Esophagus mucosa (tissue), 1 donor: ENCODE measurements around the gene TMC1. TPM values are rescaled to one million over a fixed set of nuclear protein-coding genes. Genes with fewer than 3 reads are reported as not detected.

Experiments
- ATAC-seq: fragments of 200-7000 bp; cut with Tn5 transposase; one replicate; pipeline ENCODE4 v1.9.1; 2020
- total RNA-seq: library from RNA; stranded (reverse); gene quantifications from one replicate; pipeline ENCODE4 v1.2.4, GENCODE V29; 2023
- donor health status: DM: yes; HTN: yes; CAD: no.

The TMC1 gene
- total RNA-seq, 1 donor from 2014 or later: 3.3 TPM

GRCh38 chr9:72618811-72619210, 97.4 kb downstream of the TMC1 start:
- no peak for ATAC-seq

DNA sequence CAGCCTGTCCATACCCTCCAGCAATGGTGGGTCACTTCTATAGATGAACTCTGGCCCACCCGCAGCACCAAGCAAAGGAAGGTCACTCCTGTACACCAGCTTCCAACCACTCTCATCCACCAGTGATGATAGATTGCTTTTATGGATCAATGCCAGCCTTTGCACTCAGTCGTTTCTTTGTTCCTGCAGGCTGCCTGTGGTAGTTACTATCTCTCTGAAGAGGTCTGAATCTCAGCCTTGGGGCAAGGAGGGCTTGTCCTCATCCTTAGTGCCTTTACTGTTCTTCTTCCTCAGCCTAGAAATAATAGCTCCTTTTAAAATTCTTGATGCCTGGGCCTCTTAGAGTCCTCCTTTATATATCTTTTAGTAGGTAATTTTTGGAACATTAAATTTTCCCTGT, 100.8 kb downstream of the TMC1 start:
- no peak for ATAC-seq

GRCh38 chr9:72623156-72623555, 101.7 kb downstream of the TMC1 start:
- ATAC-seq: no peak

DNA sequence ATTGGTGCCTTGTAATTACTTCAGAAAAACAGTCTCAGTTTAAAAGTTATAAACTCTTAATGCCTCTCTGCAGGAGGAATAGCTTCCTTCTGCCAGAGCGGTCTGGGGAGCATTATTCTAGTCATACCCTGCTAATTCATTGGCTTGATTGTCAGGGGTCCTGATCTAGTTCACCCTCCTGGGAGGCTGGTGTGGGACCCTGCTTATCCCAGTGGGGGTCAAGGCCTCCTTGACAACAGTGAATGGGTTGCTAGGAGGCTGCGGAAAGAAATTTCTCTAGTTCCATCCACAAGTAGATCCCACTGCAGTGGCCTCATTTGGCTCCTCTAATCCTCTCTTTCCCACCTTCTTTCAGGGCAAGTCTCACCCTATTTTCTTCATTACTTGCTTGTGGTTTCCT, 105.7 kb downstream of the TMC1 start:
- no peak for ATAC-seq

- no peak for ATAC-seq
Observed at GRCh38 chr9:72627956-72628540, 106.6 kb downstream of the TMC1 start.

- peak; percentile 50 for ATAC-seq
Observed at GRCh38 chr9:72633966-72634365, 112.6 kb downstream of the TMC1 start.

- ATAC-seq: no peak
Observed at GRCh38 chr9:72635197-72635596, 113.8 kb downstream of the TMC1 start.

DNA sequence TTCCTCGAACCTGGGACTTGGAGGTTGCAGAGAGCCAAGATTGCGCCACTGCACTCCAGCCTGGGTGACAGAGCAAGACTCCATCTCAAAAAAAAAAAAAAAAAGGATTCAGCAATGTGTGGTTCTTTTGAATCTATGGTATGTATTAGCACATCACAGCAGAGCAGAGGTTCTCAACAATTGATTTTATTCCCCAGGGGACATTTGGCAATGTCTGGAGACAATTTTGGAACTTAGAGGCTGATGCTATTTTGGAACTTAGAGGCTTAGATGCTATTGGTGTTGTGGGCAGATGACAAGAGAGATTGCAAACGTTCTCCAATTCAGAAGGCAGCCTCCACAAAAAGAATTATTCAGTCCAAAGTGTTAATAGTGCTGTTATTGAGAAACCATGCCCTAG, 115.2 kb downstream of the TMC1 start:
- no peak for ATAC-seq

- ATAC-seq: no peak
Observed at GRCh38 chr9:72643651-72644050, 122.2 kb downstream of the TMC1 start.

GRCh38 chr9:72646061-72646460, 124.7 kb downstream of the TMC1 start:
- ATAC-seq: no peak

- no peak for ATAC-seq
Observed at GRCh38 chr9:72648324-72649126, 127.1 kb downstream of the TMC1 start.

DNA sequence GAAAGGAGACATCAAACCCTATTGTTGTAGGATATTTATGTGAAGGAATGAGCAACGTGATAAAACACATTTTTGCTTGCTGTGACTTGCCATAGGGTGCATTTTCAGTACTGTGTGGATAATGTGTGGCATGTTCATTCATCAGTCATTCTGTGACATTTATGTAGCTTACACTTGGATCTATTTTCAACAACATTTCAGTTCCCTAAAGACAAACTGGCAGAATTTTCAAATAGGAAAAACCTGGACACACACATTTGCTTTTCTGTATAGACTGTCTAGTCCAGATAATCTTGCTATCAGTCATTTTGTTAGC, 127.7 kb downstream of the TMC1 start:
- peak; percentile 81 for ATAC-seq

- ATAC-seq: no peak
Observed at GRCh38 chr9:72650206-72650605, 128.8 kb downstream of the TMC1 start.

GRCh38 chr9:72656021-72656420, 134.6 kb downstream of the TMC1 start:
- peak; percentile 67 for ATAC-seq

- ATAC-seq: no peak
Observed at GRCh38 chr9:72657023-72657422, 135.6 kb downstream of the TMC1 start.

DNA sequence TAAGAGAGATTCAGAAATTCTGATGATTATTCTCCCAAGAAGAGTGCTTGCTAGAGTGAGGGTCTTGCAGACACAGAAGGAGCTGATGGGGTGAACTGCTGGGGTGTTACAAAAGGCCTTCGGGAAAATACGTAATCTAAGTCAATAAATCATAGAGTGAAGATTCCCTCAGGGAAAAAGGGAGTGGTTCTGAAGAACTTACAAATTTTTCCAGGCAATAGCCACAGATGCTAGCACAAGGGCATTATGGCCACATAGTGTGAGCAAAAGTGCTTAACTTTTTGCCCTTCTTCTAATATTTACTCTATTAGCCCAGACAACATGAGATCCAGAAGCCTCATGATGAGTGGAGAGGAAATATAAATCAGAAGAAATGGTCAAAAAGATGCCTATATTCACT, 137.3 kb downstream of the TMC1 start:
- ATAC-seq: no peak

DNA sequence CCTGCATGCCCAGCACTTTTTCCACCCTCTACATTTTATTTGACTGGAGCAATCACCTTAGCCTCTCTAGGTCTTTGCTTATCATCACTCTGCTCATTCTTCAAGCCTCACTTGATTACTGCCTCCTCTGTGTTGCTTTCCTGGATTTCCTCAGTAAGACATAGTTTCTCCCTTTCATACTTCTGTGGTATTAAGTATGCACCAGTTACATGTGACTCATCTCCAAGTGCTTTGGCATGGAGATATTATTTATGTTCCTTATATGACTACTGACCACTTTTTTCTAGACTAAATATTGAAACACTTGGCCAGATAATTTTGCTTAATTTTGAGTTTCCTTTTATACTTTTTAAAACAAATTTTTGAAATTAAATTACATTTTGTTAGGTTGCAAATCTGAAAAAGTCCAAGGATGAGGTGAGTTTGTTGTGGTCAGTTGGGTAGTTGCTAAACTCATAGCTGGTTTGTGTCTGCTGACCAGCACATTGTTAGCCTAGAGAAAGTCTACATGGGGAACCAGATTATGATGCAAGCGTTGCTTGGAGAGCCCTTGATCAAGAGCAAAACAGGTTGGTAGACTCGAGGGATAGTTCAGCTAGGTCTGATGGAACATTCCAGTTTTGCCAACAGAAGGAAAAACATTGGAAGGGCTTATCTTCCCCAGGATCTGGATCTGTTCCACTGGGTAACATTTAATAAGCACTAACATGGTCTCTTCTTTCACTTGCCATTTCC, 140.2 kb downstream of the TMC1 start:
- ATAC-seq: peak; percentile 51

GRCh38 chr9:72665421-72665820, 144.0 kb downstream of the TMC1 start:
- ATAC-seq: peak; percentile 64

DNA sequence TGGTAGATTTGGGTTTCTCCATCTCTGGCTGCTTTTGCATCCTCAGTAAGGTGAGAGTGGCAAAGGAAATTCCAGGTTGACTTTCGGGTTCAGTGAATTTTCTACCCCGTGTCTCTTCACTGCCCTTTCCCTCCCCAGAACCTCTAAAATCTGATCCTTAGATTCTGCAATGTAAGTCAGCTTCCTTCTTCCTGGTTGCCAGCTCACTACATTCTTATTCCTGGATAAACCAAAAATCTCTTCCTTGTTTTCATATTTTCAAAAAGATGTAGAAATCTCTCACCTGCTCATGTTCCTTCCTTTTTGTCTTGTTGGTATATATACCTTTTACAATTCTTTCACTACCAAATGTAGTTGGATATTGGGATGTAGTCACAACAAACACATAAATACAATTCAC, 145.8 kb downstream of the TMC1 start:
- no peak for ATAC-seq

DNA sequence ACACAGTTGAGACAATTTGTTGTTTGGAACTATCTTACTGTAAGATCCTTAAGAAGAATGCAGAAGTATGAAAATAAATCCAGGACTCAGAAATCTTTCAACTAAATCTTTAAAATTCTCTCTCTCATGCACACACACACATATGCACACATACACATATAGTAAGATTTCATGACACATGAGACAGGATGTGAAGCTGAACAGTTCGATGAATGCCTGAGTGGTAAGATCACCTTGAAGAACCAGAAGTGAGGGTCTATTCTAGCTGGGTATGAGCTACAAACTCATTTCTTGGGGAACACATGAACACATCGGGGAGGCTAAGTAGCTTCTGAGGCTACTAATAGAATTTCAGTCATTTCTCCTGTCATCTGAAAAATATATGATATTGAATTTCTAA, 153.6 kb downstream of the TMC1 start:
- ATAC-seq: no peak

GRCh38 chr9:72675586-72675985, 154.2 kb downstream of the TMC1 start:
- ATAC-seq: no peak

GRCh38 chr9:72680593-72681282, 159.3 kb downstream of the TMC1 start:
- ATAC-seq: no peak

- no peak for ATAC-seq
Observed at GRCh38 chr9:72681283-72681630, 159.8 kb downstream of the TMC1 start.
